Measurements from ENCODE around the gene NPAS2.

Gene NPAS2

DNA sequence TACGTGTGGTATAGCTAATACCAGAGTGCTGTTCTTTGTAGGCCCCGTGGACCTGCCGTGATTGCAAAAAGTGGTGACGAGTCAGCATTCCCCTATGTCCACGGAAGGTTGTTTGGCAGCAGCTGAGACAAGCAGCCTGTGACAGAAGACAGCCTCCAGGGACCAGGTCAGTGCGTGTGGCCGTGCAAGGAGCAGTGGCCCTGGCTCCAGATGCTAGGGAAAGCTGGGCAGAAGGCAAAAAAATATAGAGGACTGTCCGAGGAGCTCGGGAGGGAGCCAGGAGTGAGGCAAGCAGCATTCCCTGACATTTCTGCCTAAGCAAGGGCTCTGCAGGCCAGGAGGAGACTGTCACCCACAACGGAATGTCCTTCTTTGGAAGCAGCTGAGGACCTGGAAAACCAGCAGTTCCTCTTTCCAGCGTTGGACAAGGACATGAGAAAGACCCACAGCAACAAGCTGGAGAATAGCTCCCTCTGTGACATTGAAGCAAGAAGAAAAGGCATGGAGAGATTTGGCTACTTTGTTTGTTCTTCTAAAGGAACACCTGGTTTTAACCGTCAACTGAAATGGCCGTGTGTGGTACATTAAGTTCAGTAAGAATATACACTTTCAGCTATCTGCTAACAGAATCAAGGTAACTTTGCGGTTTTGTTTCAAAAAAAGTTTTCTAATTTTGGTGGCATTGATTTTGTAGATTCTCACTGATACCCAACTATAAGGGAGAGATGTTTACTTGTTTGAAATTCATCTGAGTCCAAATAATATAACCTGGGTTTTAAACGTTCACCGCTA is 58.3 kb downstream of the NPAS2 start:
- DNase-seq, result peak in 1 of 2 donors; percentile 26
- H3K14ac ChIP-seq (ENCODE audit: low read length), result no peak overlapping the region
- H2AFZ ChIP-seq (ENCODE audit: insufficient read depth, low read length, poor library complexity), result no peak overlapping the region
- WGBS (ENCODE audit: extremely low coverage, insufficient coverage, insufficient read length), result no CpG with 5 or more reads among the region's 16 CpGs
- no peaks in the 10 kb centered on the region for H3K79me2 ChIP-seq (ENCODE audit: control insufficient read depth, insufficient read depth, low read length, poor library complexity)
- no peak overlapping the region for H3K18ac ChIP-seq (ENCODE audit: low read length)
- H4K91ac ChIP-seq (ENCODE audit: low read depth, low read length), result no peak overlapping the region
- H3K4me3 ChIP-seq (ENCODE audit: low read depth, low read length), result no peak overlapping the region
- H3K27me3 ChIP-seq (ENCODE audit: insufficient read depth, low read length), result no peaks in the 10 kb centered on the region
- H3K9me3 ChIP-seq (ENCODE audit: insufficient read depth, low read depth, low read length), result no peaks in the 10 kb centered on the region
- H3K4me1 ChIP-seq (ENCODE audit: control insufficient read depth in 1 of 2, insufficient read depth in 2 of 2, low read length in 2 of 2), result peaks cover 8 to 9% of the 10 kb centered on the region in 2 experiments
- no peak overlapping the region for H3K27ac ChIP-seq (ENCODE audit: low read depth, low read length)
- no peak overlapping the region for H3K23ac ChIP-seq (ENCODE audit: low read length)
- no peak overlapping the region for H2AK5ac ChIP-seq (ENCODE audit: low read length)
- H4K12ac ChIP-seq (ENCODE audit: low read depth, low read length), result no peak overlapping the region
- no peaks in the 10 kb centered on the region for H3K79me1 ChIP-seq (ENCODE audit: low read length)
- no peak overlapping the region for H3K4me2 ChIP-seq (ENCODE audit: low read length)
- H3K4ac ChIP-seq (ENCODE audit: low read depth, low read length), result no peak overlapping the region
- no peak overlapping the region for H2BK5ac ChIP-seq (ENCODE audit: low read depth, low read length, poor library complexity)
- H3K36me3 ChIP-seq (ENCODE audit: control insufficient read depth in 1 of 2, insufficient read depth in 2 of 2, low read length in 2 of 2), result no peaks in the 10 kb centered on the region
- H2BK120ac ChIP-seq (ENCODE audit: insufficient read depth, low read length, poor library complexity), result no peak overlapping the region
- H4K8ac ChIP-seq (ENCODE audit: low read depth, low read length), result no peak overlapping the region
- no peak overlapping the region for H2BK12ac ChIP-seq (ENCODE audit: low read length)
- no peak overlapping the region for H3K9ac ChIP-seq (ENCODE audit: low read length)

DNA sequence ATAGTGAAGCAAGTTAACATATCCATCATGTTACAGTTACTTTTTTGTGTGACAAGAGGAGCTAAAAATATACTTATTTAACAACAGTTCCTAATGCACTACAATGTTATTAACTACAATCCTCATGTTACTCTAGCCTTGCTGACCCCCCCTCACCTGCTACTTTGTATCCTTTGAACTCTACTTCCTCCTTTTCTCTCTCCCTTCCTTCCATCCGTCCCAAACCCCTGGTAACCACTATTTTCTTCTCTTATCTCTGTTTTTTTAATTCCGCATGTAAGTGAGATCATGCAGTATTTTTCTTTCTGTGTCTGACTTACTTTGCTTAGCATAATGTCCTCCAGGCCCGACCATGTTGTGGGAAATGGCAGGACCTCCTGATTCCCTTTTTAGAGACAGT is 59.4 kb downstream of the NPAS2 start:
- Histone ChIP-seq H3K14ac (ENCODE audit: low read length) (no peak overlapping the region), H2BK12ac (ENCODE audit: low read length) (no peak overlapping the region), H3K79me1 (ENCODE audit: low read length) (no peaks in the 10 kb centered on the region), H3K9ac (ENCODE audit: low read length) (no peak overlapping the region), H3K9me3 (ENCODE audit: insufficient read depth, low read depth, low read length) (no peaks in the 10 kb centered on the region), H3K23ac (ENCODE audit: low read length) (no peak overlapping the region), H3K79me2 (ENCODE audit: control insufficient read depth, insufficient read depth, low read length, poor library complexity) (no peaks in the 10 kb centered on the region), H3K27me3 (ENCODE audit: insufficient read depth, low read length) (no peaks in the 10 kb centered on the region), H2AFZ (ENCODE audit: insufficient read depth, low read length, poor library complexity) (no peak overlapping the region), H4K8ac (ENCODE audit: low read depth, low read length) (no peak overlapping the region), H3K4me1 (ENCODE audit: control insufficient read depth in 1 of 2, insufficient read depth in 2 of 2, low read length in 2 of 2) (peaks cover 10 to 12% of the 10 kb centered on the region in 2 experiments), H3K18ac (ENCODE audit: low read length) (no peak overlapping the region), H3K4me3 (ENCODE audit: low read depth, low read length) (no peak overlapping the region), H3K27ac (ENCODE audit: low read depth, low read length) (no peak overlapping the region), H4K91ac (ENCODE audit: low read depth, low read length) (no peak overlapping the region), H2AK5ac (ENCODE audit: low read length) (no peak overlapping the region), H4K12ac (ENCODE audit: low read depth, low read length) (no peak overlapping the region), H3K4me2 (ENCODE audit: low read length) (no peak overlapping the region), H3K36me3 (ENCODE audit: control insufficient read depth in 1 of 2, insufficient read depth in 2 of 2, low read length in 2 of 2) (no peaks in the 10 kb centered on the region), H2BK120ac (ENCODE audit: insufficient read depth, low read length, poor library complexity) (no peak overlapping the region), H2BK5ac (ENCODE audit: low read depth, low read length, poor library complexity) (no peak overlapping the region), H3K4ac (ENCODE audit: low read depth, low read length) (no peak overlapping the region)
- 100% methylated on average over 1 of the region's 3 CpGs for WGBS (ENCODE audit: extremely low coverage, insufficient coverage, insufficient read length)
- DNase-seq, result no peak

DNA sequence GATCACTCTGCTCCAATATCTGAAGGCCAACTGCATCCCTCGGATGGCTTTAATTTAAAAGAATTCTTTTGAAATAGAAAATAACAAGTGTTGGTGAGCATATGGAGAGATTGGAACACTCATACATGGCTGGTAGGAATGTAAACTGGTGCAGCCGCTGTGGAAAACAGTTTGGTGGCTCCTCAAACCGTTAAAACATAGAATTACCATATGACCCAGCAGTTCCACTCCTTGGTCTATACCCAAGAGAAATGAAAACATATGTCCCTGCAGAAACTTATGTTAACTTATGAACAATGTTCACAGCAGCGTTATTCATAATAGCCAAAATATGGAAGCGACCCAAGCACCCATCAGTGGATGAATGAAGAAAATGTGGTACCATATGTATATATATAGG is 60.1 kb downstream of the NPAS2 start:
- Histone ChIP-seq H2AFZ (ENCODE audit: insufficient read depth, low read length, poor library complexity) (no peak overlapping the region), H2AK5ac (ENCODE audit: low read length) (no peak overlapping the region), H3K4me1 (ENCODE audit: control insufficient read depth in 1 of 2, insufficient read depth in 2 of 2, low read length in 2 of 2) (peaks cover 10 to 12% of the 10 kb centered on the region in 2 experiments), H3K4me2 (ENCODE audit: low read length) (no peak overlapping the region), H3K79me1 (ENCODE audit: low read length) (no peaks in the 10 kb centered on the region), H3K4me3 (ENCODE audit: low read depth, low read length) (no peak overlapping the region), H4K8ac (ENCODE audit: low read depth, low read length) (no peak overlapping the region), H4K12ac (ENCODE audit: low read depth, low read length) (no peak overlapping the region), H3K79me2 (ENCODE audit: control insufficient read depth, insufficient read depth, low read length, poor library complexity) (no peaks in the 10 kb centered on the region), H3K14ac (ENCODE audit: low read length) (no peak overlapping the region), H3K36me3 (ENCODE audit: control insufficient read depth in 1 of 2, insufficient read depth in 2 of 2, low read length in 2 of 2) (no peaks in the 10 kb centered on the region), H4K91ac (ENCODE audit: low read depth, low read length) (no peak overlapping the region), H3K9me3 (ENCODE audit: insufficient read depth, low read depth, low read length) (no peaks in the 10 kb centered on the region), H3K9ac (ENCODE audit: low read length) (no peak overlapping the region), H3K18ac (ENCODE audit: low read length) (no peak overlapping the region), H3K27me3 (ENCODE audit: insufficient read depth, low read length) (no peaks in the 10 kb centered on the region), H3K23ac (ENCODE audit: low read length) (no peak overlapping the region), H2BK120ac (ENCODE audit: insufficient read depth, low read length, poor library complexity) (no peak overlapping the region), H3K4ac (ENCODE audit: low read depth, low read length) (no peak overlapping the region), H2BK5ac (ENCODE audit: low read depth, low read length, poor library complexity) (no peak overlapping the region), H2BK12ac (ENCODE audit: low read length) (no peak overlapping the region), H3K27ac (ENCODE audit: low read depth, low read length) (no peak overlapping the region)
- no peak for DNase-seq
- WGBS (ENCODE audit: extremely low coverage, insufficient coverage, insufficient read length), result no CpG with 5 or more reads among the region's 5 CpGs

DNA sequence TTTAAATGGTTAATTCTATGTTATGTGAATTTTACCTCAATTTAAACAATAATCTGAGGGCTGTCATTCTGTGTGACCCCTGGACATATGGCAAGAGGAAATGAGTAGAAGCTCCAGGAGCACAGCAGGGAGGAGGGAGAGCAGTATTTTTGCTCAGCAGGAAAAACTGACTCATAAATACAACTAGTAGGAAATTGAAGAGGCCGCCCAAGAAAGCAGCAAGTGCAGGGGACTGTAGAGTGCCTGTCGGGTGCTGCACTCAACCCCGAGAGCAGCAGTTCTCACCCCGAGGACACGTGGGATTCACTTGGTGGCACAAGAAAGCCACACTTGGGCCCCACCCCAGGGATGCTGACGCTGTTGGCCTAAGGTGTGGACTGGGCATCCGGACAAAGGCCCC is 60.8 kb downstream of the NPAS2 start:
- no peaks in the 10 kb centered on the region for H3K79me2 ChIP-seq (ENCODE audit: control insufficient read depth, insufficient read depth, low read length, poor library complexity)
- no peak overlapping the region for H3K9ac ChIP-seq (ENCODE audit: low read length)
- H2BK5ac ChIP-seq (ENCODE audit: low read depth, low read length, poor library complexity), result no peak overlapping the region
- no peaks in the 10 kb centered on the region for H3K79me1 ChIP-seq (ENCODE audit: low read length)
- H3K4me2 ChIP-seq (ENCODE audit: low read length), result no peak overlapping the region
- H3K18ac ChIP-seq (ENCODE audit: low read length), result no peak overlapping the region
- H3K36me3 ChIP-seq (ENCODE audit: control insufficient read depth in 1 of 2, insufficient read depth in 2 of 2, low read length in 2 of 2), result no peaks in the 10 kb centered on the region
- no peak overlapping the region for H3K4ac ChIP-seq (ENCODE audit: low read depth, low read length)
- no peak overlapping the region for H2BK120ac ChIP-seq (ENCODE audit: insufficient read depth, low read length, poor library complexity)
- H4K12ac ChIP-seq (ENCODE audit: low read depth, low read length), result no peak overlapping the region
- H3K27me3 ChIP-seq (ENCODE audit: insufficient read depth, low read length), result no peaks in the 10 kb centered on the region
- H3K23ac ChIP-seq (ENCODE audit: low read length), result no peak overlapping the region
- H4K8ac ChIP-seq (ENCODE audit: low read depth, low read length), result no peak overlapping the region
- H4K91ac ChIP-seq (ENCODE audit: low read depth, low read length), result no peak overlapping the region
- peaks cover 10 to 12% of the 10 kb centered on the region in 2 experiments for H3K4me1 ChIP-seq (ENCODE audit: control insufficient read depth in 1 of 2, insufficient read depth in 2 of 2, low read length in 2 of 2)
- H2AK5ac ChIP-seq (ENCODE audit: low read length), result no peak overlapping the region
- no peaks in the 10 kb centered on the region for H3K9me3 ChIP-seq (ENCODE audit: insufficient read depth, low read depth, low read length)
- no peak for DNase-seq
- no peak overlapping the region for H3K27ac ChIP-seq (ENCODE audit: low read depth, low read length)
- H2AFZ ChIP-seq (ENCODE audit: insufficient read depth, low read length, poor library complexity), result no peak overlapping the region
- H3K14ac ChIP-seq (ENCODE audit: low read length), result no peak overlapping the region
- no peak overlapping the region for H3K4me3 ChIP-seq (ENCODE audit: low read depth, low read length)
- no CpG with 5 or more reads among the region's 7 CpGs for WGBS (ENCODE audit: extremely low coverage, insufficient coverage, insufficient read length)
- no peak overlapping the region for H2BK12ac ChIP-seq (ENCODE audit: low read length)
